ENCODE results near the gene NSMCE4A. TPM values are rescaled to one million over a fixed set of nuclear protein-coding genes. Genes with fewer than 3 reads are reported as not detected.
A peak's percentile ranks its signal among the peaks of the same experiment; 100 is the strongest.

The NSMCE4A gene
- total and polyA plus RNA-seq, 2 donors (not counting 3 experiments of a cell fraction or from before 2014, with no cell fraction given), result 36.8 to 51.0 TPM

GRCh38 chr10:121990015-121990677, 15.1 kb upstream of the NSMCE4A start:
- DNase-seq (ENCODE audit: low read depth, low spot score) (peak; percentile 54), FAIRE-seq (no peak)
- Histone ChIP-seq H3K9ac (replicated peaks; ENCODE audit: extremely low read depth, insufficient read depth, low read length) (no peak overlapping the region), H3K4me1 (ENCODE audit: control insufficient read depth, extremely low read depth, insufficient read depth, low read length) (no peaks in the 10 kb centered on the region), H3K9me3 (replicated peaks; ENCODE audit: control insufficient read depth, insufficient read depth, low read length) (no peaks in the 10 kb centered on the region), H2AFZ (ENCODE audit: low read depth, low read length) (no peak overlapping the region), H3K9me1 (replicated peaks; ENCODE audit: control insufficient read depth, extremely low read depth, insufficient read depth, low read length) (no peaks in the 10 kb centered on the region), H4K20me1 (replicated peaks; ENCODE audit: control insufficient read depth, extremely low read depth, insufficient read depth, low read length) (no peaks in the 10 kb centered on the region), H3K79me2 (ENCODE audit: control insufficient read depth, insufficient read depth, low read length) (no peaks in the 10 kb centered on the region), H3K27me3 (ENCODE audit: control insufficient read depth in 2 of 2, insufficient read depth in 2 of 2, low read length in 2 of 2) (peaks cover 0 to 6% of the 10 kb centered on the region in 2 experiments), H3K4me2 (ENCODE audit: insufficient read depth, low read length) (no peak overlapping the region), H3K36me3 (ENCODE audit: control insufficient read depth in 2 of 2, extremely low read depth in 1 of 2, insufficient read depth in 2 of 2, low read length in 2 of 2) (no peaks in the 10 kb centered on the region), H3K27ac (ENCODE audit: insufficient read depth, low read depth, low read length) (no peak overlapping the region), H3K4me3 (replicated peaks in 1 of 3; ENCODE audit: insufficient read depth in 1 of 3, low read depth in 1 of 3, low read length in 3 of 3) (no peak overlapping the region)
- ChIA-PET POLR2A (no interaction called here), CTCF (no interaction called here)
- TF ChIP-seq POLR2AphosphoS5 (IDR thresholded peaks at IDR 0.05; ENCODE audit: insufficient read depth, low read depth, low read length) (no peak), JUN (IDR thresholded peaks at IDR 0.05; ENCODE audit: borderline replicate concordance, insufficient read depth, insufficient read length, low read depth) (no peak), MYC (IDR thresholded peaks at IDR 0.05; ENCODE audit: low read depth, low read length) (no peak), FOS (IDR thresholded peaks at IDR 0.05; ENCODE audit: borderline replicate concordance, insufficient read depth, low read length) (no peak)
- dilution Hi-C loops (cut with MboI; ENCODE audit: extremely low pct_ligation_motif_present, low sequenced_read_pairs) (no loop called here), intact Hi-C loops (cut with micrococcal nuclease) (no loop called here)
- BruUV-seq (replicated peaks), result no TSS peak

- H2AFZ ChIP-seq (ENCODE audit: low read depth, low read length), result no peak within 1 kb of the TSS
- no peaks in the 10 kb centered on the region for H3K9me1 ChIP-seq (replicated peaks; ENCODE audit: control insufficient read depth, extremely low read depth, insufficient read depth, low read length)
- no peak for TF ChIP-seq JUN (IDR thresholded peaks at IDR 0.05; ENCODE audit: borderline replicate concordance, insufficient read depth, insufficient read length, low read depth)
- dilution Hi-C loops (cut with MboI; ENCODE audit: extremely low pct_ligation_motif_present, low sequenced_read_pairs) (no loop called here), intact Hi-C loops (cut with micrococcal nuclease) (no loop called here)
- BruUV-seq (replicated peaks), result no TSS peak
- no peaks in the 10 kb centered on the region for H4K20me1 ChIP-seq (replicated peaks; ENCODE audit: control insufficient read depth, extremely low read depth, insufficient read depth, low read length)
- ChIA-PET CTCF (no interaction called here), POLR2A (no interaction called here)
- H3K9ac ChIP-seq (replicated peaks; ENCODE audit: extremely low read depth, insufficient read depth, low read length), result no peak within 1 kb of the TSS
- no peaks in the 10 kb centered on the region for H3K36me3 ChIP-seq (ENCODE audit: control insufficient read depth in 2 of 2, extremely low read depth in 1 of 2, insufficient read depth in 2 of 2, low read length in 2 of 2)
- no peak within 1 kb of the TSS for H3K4me2 ChIP-seq (ENCODE audit: insufficient read depth, low read length)
- H3K4me1 ChIP-seq (ENCODE audit: control insufficient read depth, extremely low read depth, insufficient read depth, low read length), result no peaks in the 10 kb centered on the region
- no peak within 1 kb of the TSS for H3K4me3 ChIP-seq (replicated peaks in 1 of 3; ENCODE audit: insufficient read depth in 1 of 3, low read depth in 1 of 3, low read length in 3 of 3)
- no peaks in the 10 kb centered on the region for H3K27me3 ChIP-seq (ENCODE audit: control insufficient read depth in 2 of 2, insufficient read depth in 2 of 2, low read length in 2 of 2)
- FAIRE-seq (no peak), DNase-seq (ENCODE audit: low read depth, low spot score) (no peak)
- no peak within 1 kb of the TSS for H3K27ac ChIP-seq (ENCODE audit: insufficient read depth, low read depth, low read length)
- no peaks in the 10 kb centered on the region for H3K79me2 ChIP-seq (ENCODE audit: control insufficient read depth, insufficient read depth, low read length)
- H3K9me3 ChIP-seq (replicated peaks; ENCODE audit: control insufficient read depth, insufficient read depth, low read length), result peaks cover 3% of the 10 kb centered on the region
Measured at GRCh38 chr10:121988361-121989324, 13.6 kb upstream of the NSMCE4A start, which contains the start of gene TACC2. TACC2 (plus strand) TSS chr10:121989163; CDS start chr10:122021982, 32,819 bp downstream.

Measured in endothelial cell of umbilical vein (primary cell).